ENCODE results near the gene MED26.

- no peak for TF ChIP-seq CTCF (IDR thresholded peaks at IDR 0.05; ENCODE audit: borderline replicate concordance, extremely low read depth, low read length, poor library complexity, severe bottlenecking)
- TF ChIP-seq EZH2 (IDR thresholded peaks at IDR 0.05; ENCODE audit: borderline replicate concordance, low read depth, low read length, severe bottlenecking): no peak
Measured at GRCh38 chr19:16620584-16620983, 7.4 kb downstream of the MED26 start.
